Lower leg skin (tissue), 4 donors: ENCODE measurements around the gene AWAT2. TPM values are rescaled to one million over a fixed set of nuclear protein-coding genes. Genes with fewer than 3 reads are reported as not detected.

Experiments used
- DNase-seq, 2 donors: peaks; one replicate each; pipeline ENCODE4 v3.0.0-alpha.2; 2019; ENCODE audit warnings: low spot score in 2 of 2
- H3K4me3 ChIP-seq: fragments of 200-600 bp; sonication (generic); 2 replicates; pipeline ENCODE4 v1.5.1; 2017; ENCODE audit warnings: mild to moderate bottlenecking, low read depth; ENCODE audit not compliant: poor library complexity, severe bottlenecking
- CTCF ChIP-seq, 3 donors: fragments of 450-650 bp; IDR thresholded peaks; one replicate each; pipeline ENCODE4 v1.5.1; 2016; ENCODE audit warnings: antibody characterized with exemption in 3 of 3, mild to moderate bottlenecking in 3 of 3, moderate library complexity in 2 of 3
- POLR2A ChIP-seq, 2 donors: fragments of 450-650 bp; IDR thresholded peaks; one replicate each; pipeline ENCODE4 v1.6.1; 2016 to 2017; ENCODE audit warnings: antibody characterized with exemption in 2 of 2, mild to moderate bottlenecking in 1 of 2, moderate library complexity in 1 of 2
- WGBS, 2 donors: methylation state at CpG; one replicate each; pipeline ENCODE4 v1.1.5; 2018; 5-methylcytosine and 5-hydroxymethylcytosine counted together
- intact Hi-C: fragments of 100-400 bp; cut with DNase I; formaldehyde crosslinking; loops from one replicate; pipeline ENCODE4 v1.15.0; 2023; ENCODE audit warnings: low total_unique reads
- total RNA-seq, 4 donors: library from RNA; depleted of rRNA; stranded (reverse); fragments of >200 nt; gene quantifications; one replicate each; pipeline ENCODE4 v1.1.0, GENCODE V29; 2016

Gene AWAT2
- total RNA-seq, 4 donors from 2014 or later = 0.88 to 10.8 (median 6.3) TPM

GRCh38 chrX:70087857-70088630 lies 38.3 kb upstream of the AWAT2 start:
- 57 to 65% methylated on average over 11 of the region's 11 CpGs for WGBS, 2 donors
- no peak for DNase-seq
- intact Hi-C loops = no loop called here
- no peak for TF ChIP-seq POLR2A (IDR thresholded peaks at IDR 0.05)
- no peak for TF ChIP-seq CTCF (IDR thresholded peaks at IDR 0.05)
- H3K4me3 ChIP-seq = no peak overlapping the region

- no peak for DNase-seq
- intact Hi-C loops = no loop called here
- TF ChIP-seq CTCF (IDR thresholded peaks at IDR 0.05) (no peak), POLR2A (IDR thresholded peaks at IDR 0.05) (no peak)
- WGBS, 2 donors = 45 to 62% methylated on average over 5 of the region's 5 CpGs
- H3K4me3 ChIP-seq = no peak overlapping the region
These were observed 35.0 kb upstream of the AWAT2 start for GRCh38 chrX:70084592-70085240.

DNA sequence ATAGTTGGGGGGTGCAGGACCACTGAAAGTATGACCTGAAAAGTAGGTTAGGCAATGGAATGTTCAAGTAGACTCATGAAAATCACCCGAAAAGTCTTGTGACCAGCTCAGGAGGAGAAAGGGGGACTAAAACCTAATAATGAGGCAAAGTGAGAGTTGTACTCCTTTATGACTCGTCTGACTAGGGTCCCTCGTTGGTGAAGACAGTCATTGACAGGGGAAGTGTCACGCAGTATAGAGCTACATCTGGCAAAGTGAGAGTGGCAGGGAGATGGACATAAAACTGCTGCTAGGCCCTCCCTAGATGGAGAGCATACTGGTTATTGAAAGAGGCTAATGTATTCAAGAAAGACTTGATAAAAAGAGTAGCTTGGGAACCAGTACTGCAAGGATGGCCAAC lies 33.0 kb upstream of the AWAT2 start:
- intact Hi-C loops = no loop called here
- DNase-seq = no peak
- 65 to 66% methylated on average over 4 of the region's 4 CpGs for WGBS, 2 donors
- TF ChIP-seq CTCF (IDR thresholded peaks at IDR 0.05) (no peak), POLR2A (IDR thresholded peaks at IDR 0.05) (no peak)
- no peak overlapping the region for H3K4me3 ChIP-seq

GRCh38 chrX:70079870-70080269 lies 30.1 kb upstream of the AWAT2 start:
- H3K4me3 ChIP-seq = no peak overlapping the region
- no peak for DNase-seq
- WGBS, 2 donors = 65 to 77% methylated on average over 3 of the region's 3 CpGs
- intact Hi-C loops = no loop called here
- no peak for TF ChIP-seq POLR2A (IDR thresholded peaks at IDR 0.05)
- TF ChIP-seq CTCF (IDR thresholded peaks at IDR 0.05) = no peak

DNA sequence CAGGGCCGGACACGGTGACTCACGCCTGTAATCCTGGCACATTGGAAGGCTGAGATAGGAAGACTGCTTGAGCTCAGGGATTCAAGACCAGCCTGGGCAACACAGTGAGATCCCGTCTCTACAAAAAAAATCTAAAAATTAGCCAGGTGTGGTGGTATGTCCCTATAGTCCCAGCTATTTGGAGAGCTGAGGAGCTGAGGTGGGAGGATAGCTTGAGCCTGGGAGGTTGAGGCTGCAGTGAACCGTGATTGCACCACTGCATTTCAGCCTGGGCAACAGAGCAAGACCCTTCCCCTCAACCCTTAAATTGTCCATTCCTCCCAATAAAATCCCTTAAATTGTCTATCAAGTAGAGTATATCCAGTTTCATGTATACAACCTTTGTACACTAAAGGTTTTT lies 29.6 kb upstream of the AWAT2 start:
- no peak overlapping the region for H3K4me3 ChIP-seq
- TF ChIP-seq POLR2A (IDR thresholded peaks at IDR 0.05) = no peak
- DNase-seq = no peak
- intact Hi-C loops = no loop called here
- WGBS, 2 donors = 89 to 97% methylated on average over 5 of the region's 5 CpGs

GRCh38 chrX:70066646-70067045 lies 16.9 kb upstream of the AWAT2 start:
- TF ChIP-seq CTCF (IDR thresholded peaks at IDR 0.05) = no peak
- TF ChIP-seq POLR2A (IDR thresholded peaks at IDR 0.05) = no peak
- intact Hi-C loops = no loop called here
- WGBS, 2 donors = 78 to 92% methylated on average over 7 of the region's 7 CpGs
- DNase-seq = no peak
- no peak overlapping the region for H3K4me3 ChIP-seq
